ENCODE results near the gene WSB1. TPM values are rescaled to one million over a fixed set of nuclear protein-coding genes. Genes with fewer than 3 reads are reported as not detected.

Gene WSB1
- polyA plus RNA-seq, 1 of the 3 experiments (the other 2 are of a cell fraction): 261 TPM

GRCh38 chr17:27265333-27265732 is 28.6 kb upstream of the WSB1 start:
- H3K4me3 ChIP-seq (ENCODE audit: low read depth in 2 of 2, low read length in 1 of 2): no peak overlapping the region
- DNase-seq: no peak
- 14% methylated on average over 1 of the region's 1 CpG for WGBS (ENCODE audit: low lambda C conversion rate)
- POLR2A ChIA-PET: no interaction called here
- H3K79me2 ChIP-seq (ENCODE audit: insufficient read depth): no peaks in the 10 kb centered on the region
- H3K4me2 ChIP-seq: no peak overlapping the region
- H3K27me3 ChIP-seq (ENCODE audit: insufficient read depth): peaks cover 12% of the 10 kb centered on the region; the same call in 1 of the 2 replicates
- H3K4me1 ChIP-seq (ENCODE audit: control insufficient read depth in 1 of 2, insufficient read depth in 2 of 2, low read depth in 1 of 2, low read length in 1 of 2): no peaks in the 10 kb centered on the region
- no peak overlapping the region for H3K9ac ChIP-seq
- no peak overlapping the region for H2AFZ ChIP-seq (ENCODE audit: low read depth)
- no peak overlapping the region for H3K27ac ChIP-seq (ENCODE audit: low read depth in 2 of 2, low read length in 1 of 2)
- TF ChIP-seq RXRA (IDR thresholded peaks at IDR 0.05; ENCODE audit: borderline replicate concordance, low read depth): no peak
- no peaks in the 10 kb centered on the region for H3F3A ChIP-seq (replicated peaks; ENCODE audit: insufficient read depth)
- CTCF ChIA-PET: interaction anchor here (1.1 to 1.8 kb wide), 2 partner anchors 12 to 20 kb away, joined by 3 to 4 read pairs; no protein-coding TSS in a partner anchor
- no peaks in the 10 kb centered on the region for H3K9me3 ChIP-seq
- no peaks in the 10 kb centered on the region for H3K36me3 ChIP-seq (replicated peaks in 1 of 2; ENCODE audit: control insufficient read depth in 1 of 2, insufficient read depth in 2 of 2, low read length in 1 of 2)
- H4K20me1 ChIP-seq (ENCODE audit: insufficient read depth): no peaks in the 10 kb centered on the region
- H3K9me2 ChIP-seq: no peaks in the 10 kb centered on the region

- Histone ChIP-seq H3K79me2 (ENCODE audit: insufficient read depth) (no peaks in the 10 kb centered on the region), H3K9me3 (no peaks in the 10 kb centered on the region), H2AFZ (ENCODE audit: low read depth) (no peak overlapping the region), H3K27ac (ENCODE audit: low read depth in 2 of 2, low read length in 1 of 2) (no peak overlapping the region), H3K4me3 (ENCODE audit: low read depth in 2 of 2, low read length in 1 of 2) (no peak overlapping the region), H3K9ac (no peak overlapping the region), H3F3A (replicated peaks; ENCODE audit: insufficient read depth) (no peaks in the 10 kb centered on the region), H3K27me3 (ENCODE audit: insufficient read depth) (peaks cover 12% of the 10 kb centered on the region; the same call in 1 of the 2 replicates), H3K9me2 (no peaks in the 10 kb centered on the region), H3K4me2 (no peak overlapping the region), H3K4me1 (ENCODE audit: control insufficient read depth in 1 of 2, insufficient read depth in 2 of 2, low read depth in 1 of 2, low read length in 1 of 2) (no peaks in the 10 kb centered on the region), H3K36me3 (replicated peaks in 1 of 2; ENCODE audit: control insufficient read depth in 1 of 2, insufficient read depth in 2 of 2, low read length in 1 of 2) (no peaks in the 10 kb centered on the region), H4K20me1 (ENCODE audit: insufficient read depth) (no peaks in the 10 kb centered on the region)
- TF ChIP-seq MAX (IDR thresholded peaks at IDR 0.05; ENCODE audit: low read depth) (no peak), IRF3 (IDR thresholded peaks at IDR 0.05; ENCODE audit: low read depth, low read length) (no peak), RFX5 (IDR thresholded peaks at IDR 0.05; ENCODE audit: low read length) (no peak), GABPA (IDR thresholded peaks at IDR 0.05; ENCODE audit: low read depth) (no peak), MXI1 (IDR thresholded peaks at IDR 0.05; ENCODE audit: low read depth, low read length) (no peak), CHD2 (IDR thresholded peaks at IDR 0.05; ENCODE audit: low read length, partially characterized antibody) (no peak), FOSL2 (IDR thresholded peaks at IDR 0.05; ENCODE audit: borderline replicate concordance, low read depth) (no peak), RXRA (IDR thresholded peaks at IDR 0.05; ENCODE audit: borderline replicate concordance, low read depth) (no peak), RAD21 (IDR thresholded peaks at IDR 0.05; ENCODE audit: low read length) (no peak)
- TF ChIP-seq, protein P1, sequence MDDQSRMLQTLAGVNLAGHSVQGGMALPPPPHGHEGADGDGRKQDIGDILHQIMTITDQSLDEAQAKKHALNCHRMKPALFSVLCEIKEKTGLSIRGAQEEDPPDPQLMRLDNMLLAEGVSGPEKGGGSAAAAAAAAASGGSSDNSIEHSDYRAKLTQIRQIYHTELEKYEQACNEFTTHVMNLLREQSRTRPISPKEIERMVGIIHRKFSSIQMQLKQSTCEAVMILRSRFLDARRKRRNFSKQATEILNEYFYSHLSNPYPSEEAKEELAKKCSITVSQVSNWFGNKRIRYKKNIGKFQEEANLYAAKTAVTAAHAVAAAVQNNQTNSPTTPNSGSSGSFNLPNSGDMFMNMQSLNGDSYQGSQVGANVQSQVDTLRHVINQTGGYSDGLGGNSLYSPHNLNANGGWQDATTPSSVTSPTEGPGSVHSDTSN (IDR thresholded peaks at IDR 0.05): no peak
- TF ChIP-seq, protein P2, sequence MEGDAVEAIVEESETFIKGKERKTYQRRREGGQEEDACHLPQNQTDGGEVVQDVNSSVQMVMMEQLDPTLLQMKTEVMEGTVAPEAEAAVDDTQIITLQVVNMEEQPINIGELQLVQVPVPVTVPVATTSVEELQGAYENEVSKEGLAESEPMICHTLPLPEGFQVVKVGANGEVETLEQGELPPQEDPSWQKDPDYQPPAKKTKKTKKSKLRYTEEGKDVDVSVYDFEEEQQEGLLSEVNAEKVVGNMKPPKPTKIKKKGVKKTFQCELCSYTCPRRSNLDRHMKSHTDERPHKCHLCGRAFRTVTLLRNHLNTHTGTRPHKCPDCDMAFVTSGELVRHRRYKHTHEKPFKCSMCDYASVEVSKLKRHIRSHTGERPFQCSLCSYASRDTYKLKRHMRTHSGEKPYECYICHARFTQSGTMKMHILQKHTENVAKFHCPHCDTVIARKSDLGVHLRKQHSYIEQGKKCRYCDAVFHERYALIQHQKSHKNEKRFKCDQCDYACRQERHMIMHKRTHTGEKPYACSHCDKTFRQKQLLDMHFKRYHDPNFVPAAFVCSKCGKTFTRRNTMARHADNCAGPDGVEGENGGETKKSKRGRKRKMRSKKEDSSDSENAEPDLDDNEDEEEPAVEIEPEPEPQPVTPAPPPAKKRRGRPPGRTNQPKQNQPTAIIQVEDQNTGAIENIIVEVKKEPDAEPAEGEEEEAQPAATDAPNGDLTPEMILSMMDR (IDR thresholded peaks at IDR 0.05): no peak
- DNase-seq: no peak
- CTCF ChIA-PET: interaction anchor here (1.8 kb wide), 1 partner anchor 21 kb away, joined by 3 read pairs; no protein-coding TSS in a partner anchor
- POLR2A ChIA-PET: no interaction called here
- WGBS (ENCODE audit: low lambda C conversion rate): 100% methylated on average over 1 of the region's 1 CpG
These were observed 27.7 kb upstream of the WSB1 start for GRCh38 chr17:27266228-27266627.
